Neural progenitor cell (in vitro differentiated cells): ENCODE results near the gene AQP1. TPM values are rescaled to one million over a fixed set of nuclear protein-coding genes. Genes with fewer than 3 reads are reported as not detected.

Experiments
- DNase-seq: peaks from one replicate; pipeline ENCODE4 v3.0.0-alpha.2; 2016; ENCODE audit warnings: low spot score
- H2AFZ ChIP-seq: fragments of 200-600 bp; sonication (generic); replicated peaks from 2 replicates; pipeline ENCODE4 v1.6.1; 2016; ENCODE audit warnings: antibody characterized with exemption
- H3F3A ChIP-seq: fragments of 200-600 bp; sonication (generic); 2 replicates; pipeline ENCODE4 v1.6.1; 2016; ENCODE audit warnings: antibody characterized with exemption, low read depth
- H3K27ac ChIP-seq: fragments of 200-600 bp; sonication (generic); 2 replicates; pipeline ENCODE4 v1.5.1; 2016; ENCODE audit warnings: mild to moderate bottlenecking
- H3K27me3 ChIP-seq: fragments of 200-600 bp; sonication (generic); 2 replicates; pipeline ENCODE4 v1.6.1; 2016; ENCODE audit warnings: mild to moderate bottlenecking, moderate library complexity
- H3K36me3 ChIP-seq: fragments of 200-600 bp; sonication (generic); 2 replicates; pipeline ENCODE4 v1.5.1; 2016
- H3K4me1 ChIP-seq: fragments of 200-600 bp; sonication (generic); 2 replicates; pipeline ENCODE4 v1.6.1; 2016; ENCODE audit warnings: mixed run types
- H3K4me2 ChIP-seq: fragments of 200-600 bp; sonication (generic); 2 replicates; pipeline ENCODE4 v1.6.1; 2016
- H3K4me3 ChIP-seq: fragments of 200-600 bp; sonication (generic); 2 replicates; pipeline ENCODE4 v1.5.1; 2016
- H3K79me2 ChIP-seq: fragments of 200-600 bp; sonication (generic); 2 replicates; pipeline ENCODE4 v1.6.1; 2016; ENCODE audit warnings: low read depth
- H3K9ac ChIP-seq: fragments of 200-600 bp; sonication (generic); 2 replicates; pipeline ENCODE4 v1.6.1; 2016
- H3K9me3 ChIP-seq: fragments of 200-600 bp; sonication (generic); 2 replicates; pipeline ENCODE4 v1.5.1; 2016; ENCODE audit warnings: low read depth
- H4K20me1 ChIP-seq: fragments of 200-600 bp; sonication (generic); 2 replicates; pipeline ENCODE4 v1.6.1; 2016; ENCODE audit warnings: low read depth
- H3K27ac Mint-ChIP-seq: 3 replicates; pipeline ENCODE4 v1.8.0; 2021; ENCODE audit warnings: mixed read lengths
- H3K27me3 Mint-ChIP-seq: 2 replicates; pipeline ENCODE4 v1.8.0; 2022; ENCODE audit warnings: low read depth, mild to moderate bottlenecking, inconsistent platforms, moderate library complexity, mixed read lengths; ENCODE audit not compliant: insufficient read depth
- H3K36me3 Mint-ChIP-seq: 3 replicates; pipeline ENCODE4 v1.8.0; 2021; ENCODE audit warnings: mixed read lengths
- H3K4me1 Mint-ChIP-seq: 3 replicates; pipeline ENCODE4 v1.8.0; 2021; ENCODE audit warnings: mixed read lengths
- H3K4me3 Mint-ChIP-seq: 3 replicates; pipeline ENCODE4 v1.8.0; 2021; ENCODE audit warnings: mild to moderate bottlenecking, moderate library complexity, mixed read lengths
- H3K9me3 Mint-ChIP-seq: 3 replicates; pipeline ENCODE4 v1.8.0; 2020; ENCODE audit warnings: mixed read lengths
- CTCF ChIP-seq: fragments of 200-600 bp; sonication (generic); IDR thresholded peaks from 2 replicates; pipeline ENCODE4 v1.5.1; 2017; ENCODE audit warnings: antibody characterized with exemption, mild to moderate bottlenecking
- EZH2 ChIP-seq: fragments of 200-600 bp; sonication (generic); IDR thresholded peaks from 2 replicates; pipeline ENCODE4 v1.6.1; 2017; ENCODE audit warnings: antibody characterized with exemption, mild to moderate bottlenecking, moderate library complexity
- EZH2phosphoT487 ChIP-seq: fragments of 200-600 bp; sonication (generic); IDR thresholded peaks from 2 replicates; pipeline ENCODE4 v1.6.1; 2017; ENCODE audit warnings: antibody characterized with exemption
- total RNA-seq: library from RNA; depleted of rRNA; stranded (reverse); fragments of >200 nt; gene quantifications from 2 replicates; pipeline ENCODE4 v1.2.3, GENCODE V29; 2015; ENCODE audit warnings: low replicate concordance

Gene AQP1
- total RNA-seq, 1 donor from 2014 or later: not detected

- Histone ChIP-seq H3K9ac (no peak overlapping the region), H3K9me3 (no peaks in the 10 kb centered on the region), H3K36me3 (no peaks in the 10 kb centered on the region), H3K4me3 (no peak overlapping the region), H3K79me2 (no peaks in the 10 kb centered on the region), H3K4me1 (no peaks in the 10 kb centered on the region), H3K4me2 (no peak overlapping the region), H3K27ac (no peak overlapping the region), H4K20me1 (no peaks in the 10 kb centered on the region), H3F3A (no peaks in the 10 kb centered on the region), H3K27me3 (no peaks in the 10 kb centered on the region), H2AFZ (no peak overlapping the region)
- H3K36me3 Mint-ChIP-seq: no peaks in the 10 kb centered on the region
- H3K27ac Mint-ChIP-seq: no peak overlapping the region
- no peaks in the 10 kb centered on the region for H3K4me1 Mint-ChIP-seq
- TF ChIP-seq EZH2phosphoT487 (no peak), EZH2 (no peak), CTCF (no peak)
- peaks cover 8% of the 10 kb centered on the region for H3K27me3 Mint-ChIP-seq
- no peak for DNase-seq
- H3K4me3 Mint-ChIP-seq: no peak overlapping the region
- H3K9me3 Mint-ChIP-seq: no peaks in the 10 kb centered on the region
Measured at GRCh38 chr7:30965372-30965771, 53.7 kb downstream of the AQP1 start.

GRCh38 chr7:30965883-30966282 is 54.2 kb downstream of the AQP1 start:
- Histone ChIP-seq H3K79me2 (no peaks in the 10 kb centered on the region), H3K9me3 (no peaks in the 10 kb centered on the region), H3K4me2 (no peak overlapping the region), H3K27ac (no peak overlapping the region), H3K9ac (no peak overlapping the region), H3K36me3 (no peaks in the 10 kb centered on the region), H3K4me1 (no peaks in the 10 kb centered on the region), H3F3A (no peaks in the 10 kb centered on the region), H3K27me3 (no peaks in the 10 kb centered on the region), H3K4me3 (no peak overlapping the region), H4K20me1 (no peaks in the 10 kb centered on the region), H2AFZ (no peak overlapping the region)
- Mint-ChIP-seq H3K9me3 (no peaks in the 10 kb centered on the region), H3K27ac (no peak overlapping the region), H3K36me3 (no peaks in the 10 kb centered on the region), H3K27me3 (peaks cover 8% of the 10 kb centered on the region), H3K4me1 (no peaks in the 10 kb centered on the region), H3K4me3 (no peak overlapping the region)
- DNase-seq: no peak
- TF ChIP-seq EZH2phosphoT487: no peak
- no peak for TF ChIP-seq EZH2
- no peak for TF ChIP-seq CTCF

- Mint-ChIP-seq H3K27ac (no peak overlapping the region), H3K27me3 (peaks cover 6% of the 10 kb centered on the region), H3K4me3 (no peak overlapping the region), H3K4me1 (peaks cover 3% of the 10 kb centered on the region), H3K9me3 (no peaks in the 10 kb centered on the region), H3K36me3 (no peaks in the 10 kb centered on the region)
- no peak overlapping the region for H2AFZ ChIP-seq
- no peaks in the 10 kb centered on the region for H3K79me2 ChIP-seq
- H3K4me1 ChIP-seq: no peaks in the 10 kb centered on the region
- no peaks in the 10 kb centered on the region for H3F3A ChIP-seq
- TF ChIP-seq EZH2phosphoT487 (no peak), EZH2 (no peak), CTCF (no peak)
- DNase-seq: no peak
- H3K9me3 ChIP-seq: no peaks in the 10 kb centered on the region
- H3K27ac ChIP-seq: no peak overlapping the region
- peaks cover 15% of the 10 kb centered on the region for H3K27me3 ChIP-seq
- H4K20me1 ChIP-seq: no peaks in the 10 kb centered on the region
- H3K4me3 ChIP-seq: no peak overlapping the region
- H3K4me2 ChIP-seq: no peak overlapping the region
- no peak overlapping the region for H3K9ac ChIP-seq
- H3K36me3 ChIP-seq: no peaks in the 10 kb centered on the region
Measured at GRCh38 chr7:30968294-30968693, 56.6 kb downstream of the AQP1 start.
